HG03469 (cell line): ENCODE data around the gene MTMR3.

ENCODE experiments used
- ATAC-seq: cut with Tn5 transposase; IDR thresholded peaks from one replicate; pipeline ENCODE4 v1.9.1; 2021; ENCODE audit warnings: mild to moderate bottlenecking, moderate library complexity, moderate number of reproducible peaks; ENCODE audit not compliant: unreplicated experiment

MTMR3 gene

GRCh38 chr22:29997516-29997915, 114.5 kb downstream of the MTMR3 start:
- ATAC-seq = no peak

GRCh38 chr22:29998627-29999384, 115.8 kb downstream of the MTMR3 start:
- ATAC-seq = no peak

- ATAC-seq = no peak
Observed at GRCh38 chr22:30000566-30000965, 117.6 kb downstream of the MTMR3 start.

GRCh38 chr22:30001459-30001858, 118.5 kb downstream of the MTMR3 start:
- ATAC-seq = no peak

- ATAC-seq = no peak
Observed at GRCh38 chr22:30002861-30003486, 120.0 kb downstream of the MTMR3 start.

- no peak for ATAC-seq
Observed at GRCh38 chr22:30004101-30004500, 121.1 kb downstream of the MTMR3 start.

- ATAC-seq = no peak
Observed at GRCh38 chr22:30004694-30005093, 121.7 kb downstream of the MTMR3 start.

- no peak for ATAC-seq
Observed at GRCh38 chr22:30005213-30005857, 122.4 kb downstream of the MTMR3 start.

- ATAC-seq = no peak
Observed at GRCh38 chr22:30007361-30007760, 124.4 kb downstream of the MTMR3 start.

- no peak for ATAC-seq
Observed at GRCh38 chr22:30008401-30008800, 125.4 kb downstream of the MTMR3 start.

GRCh38 chr22:30009478-30009877, 126.5 kb downstream of the MTMR3 start:
- ATAC-seq = no peak

- ATAC-seq = no peak
Observed at GRCh38 chr22:30010789-30011405, 127.9 kb downstream of the MTMR3 start.

GRCh38 chr22:30013201-30013600, 130.2 kb downstream of the MTMR3 start:
- no peak for ATAC-seq

GRCh38 chr22:30014244-30014643, 131.3 kb downstream of the MTMR3 start:
- ATAC-seq = no peak

- ATAC-seq = no peak
Observed at GRCh38 chr22:30015229-30015797, 132.3 kb downstream of the MTMR3 start.

- no peak for ATAC-seq
Observed at GRCh38 chr22:30015846-30016245, 132.9 kb downstream of the MTMR3 start.

GRCh38 chr22:30016596-30016995, 133.6 kb downstream of the MTMR3 start:
- no peak for ATAC-seq

GRCh38 chr22:30017375-30018223, 134.6 kb downstream of the MTMR3 start:
- ATAC-seq = no peak

GRCh38 chr22:30020511-30020910, 137.5 kb downstream of the MTMR3 start:
- no peak for ATAC-seq

GRCh38 chr22:30021338-30021737, 138.4 kb downstream of the MTMR3 start:
- ATAC-seq = no peak
